PFSK-1 (cell line): ENCODE results near the gene WFDC5.

Experiments
- POLR2AphosphoS5 ChIP-seq: IDR thresholded peaks from 2 replicates; pipeline ENCODE4 v1.6.1; 2012; ENCODE audit warnings: low read depth, mild to moderate bottlenecking, control low read depth, low read length, moderate library complexity
- TAF1 ChIP-seq: IDR thresholded peaks from 2 replicates; pipeline ENCODE4 v1.6.1; 2012; ENCODE audit warnings: low read length, control low read depth, borderline replicate concordance; ENCODE audit not compliant: insufficient read depth

GRCh38 chr20:45114465-45115385 is at the start of gene WFDC5:
- TF ChIP-seq TAF1 (no peak), POLR2AphosphoS5 (no peak)
